ENCODE measurements around the gene DCC. TPM values are rescaled to one million over a fixed set of nuclear protein-coding genes. Genes with fewer than 3 reads are reported as not detected.

Gene DCC
- total RNA-seq, 4 donors from 2014 or later, result 0.94 TPM; not detected in 3

DNA sequence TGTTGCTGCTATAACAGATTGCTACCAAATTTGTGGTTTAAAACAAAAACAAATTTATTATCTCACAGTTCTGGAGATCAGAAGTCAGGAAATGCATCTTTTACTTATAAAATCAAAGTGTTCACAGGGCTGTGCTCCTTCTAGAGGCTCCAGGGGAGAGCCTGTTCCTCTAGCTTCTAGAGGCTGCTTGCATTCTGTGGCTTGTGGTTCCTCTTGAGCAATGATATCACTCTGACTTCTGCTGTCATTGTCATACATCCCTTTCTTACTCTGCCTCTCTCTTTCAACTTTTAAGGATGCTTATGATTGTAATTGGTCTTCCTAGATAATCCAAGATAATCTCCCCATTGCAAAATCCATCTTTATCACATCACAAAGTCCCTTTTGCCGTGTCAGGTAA is 6.1 kb upstream of the DCC start:
- Histone ChIP-seq H3K4me3 (replicated peaks in 1 of 3) (no peak overlapping the region), H3K36me3 (no peaks in the 10 kb centered on the region), H3K27me3 (no peaks in the 10 kb centered on the region), H3K27ac (no peak overlapping the region), H3K4me1 (no peaks in the 10 kb centered on the region), H3K9me3 (no peaks in the 10 kb centered on the region)
- TF ChIP-seq, protein P1, sequence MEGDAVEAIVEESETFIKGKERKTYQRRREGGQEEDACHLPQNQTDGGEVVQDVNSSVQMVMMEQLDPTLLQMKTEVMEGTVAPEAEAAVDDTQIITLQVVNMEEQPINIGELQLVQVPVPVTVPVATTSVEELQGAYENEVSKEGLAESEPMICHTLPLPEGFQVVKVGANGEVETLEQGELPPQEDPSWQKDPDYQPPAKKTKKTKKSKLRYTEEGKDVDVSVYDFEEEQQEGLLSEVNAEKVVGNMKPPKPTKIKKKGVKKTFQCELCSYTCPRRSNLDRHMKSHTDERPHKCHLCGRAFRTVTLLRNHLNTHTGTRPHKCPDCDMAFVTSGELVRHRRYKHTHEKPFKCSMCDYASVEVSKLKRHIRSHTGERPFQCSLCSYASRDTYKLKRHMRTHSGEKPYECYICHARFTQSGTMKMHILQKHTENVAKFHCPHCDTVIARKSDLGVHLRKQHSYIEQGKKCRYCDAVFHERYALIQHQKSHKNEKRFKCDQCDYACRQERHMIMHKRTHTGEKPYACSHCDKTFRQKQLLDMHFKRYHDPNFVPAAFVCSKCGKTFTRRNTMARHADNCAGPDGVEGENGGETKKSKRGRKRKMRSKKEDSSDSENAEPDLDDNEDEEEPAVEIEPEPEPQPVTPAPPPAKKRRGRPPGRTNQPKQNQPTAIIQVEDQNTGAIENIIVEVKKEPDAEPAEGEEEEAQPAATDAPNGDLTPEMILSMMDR (IDR thresholded peaks at IDR 0.05), result no peak
- TF ChIP-seq POLR2A (IDR thresholded peaks at IDR 0.05), result no peak
- DNase-seq, result no peak
- intact Hi-C loops (cut with DNase I), result no loop called here
- WGBS, 2 donors, result 74 to 78% methylated on average over 1 of the region's 1 CpG

DNA sequence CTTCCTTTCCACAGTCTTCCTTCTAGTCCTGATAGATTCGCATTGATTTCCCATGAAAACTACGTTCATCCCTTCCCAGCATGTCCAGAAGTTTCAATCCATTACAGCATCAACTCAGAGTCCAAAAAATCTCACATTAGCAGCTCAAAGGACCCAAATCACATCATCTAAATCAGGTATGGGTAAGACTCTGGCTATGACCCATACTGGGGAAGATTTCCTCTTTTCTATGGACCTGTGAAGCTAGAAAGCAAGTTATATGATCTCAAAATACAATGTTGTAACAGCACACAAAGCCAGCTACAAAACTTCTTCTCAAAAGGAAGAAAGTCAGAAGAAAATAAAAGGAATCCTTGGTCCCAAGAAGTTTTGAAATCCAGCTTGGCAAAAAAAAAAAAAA is 5.7 kb upstream of the DCC start:
- TF ChIP-seq, protein P1 (IDR thresholded peaks at IDR 0.05), result no peak
- TF ChIP-seq POLR2A (IDR thresholded peaks at IDR 0.05), result no peak
- Histone ChIP-seq H3K36me3 (no peaks in the 10 kb centered on the region), H3K4me1 (no peaks in the 10 kb centered on the region), H3K27me3 (no peaks in the 10 kb centered on the region), H3K27ac (no peak overlapping the region), H3K9me3 (no peaks in the 10 kb centered on the region), H3K4me3 (replicated peaks in 1 of 3) (no peak overlapping the region)
- no peak for DNase-seq
- intact Hi-C loops (cut with DNase I), result no loop called here
- 83 to 90% methylated on average over 2 of the region's 2 CpGs for WGBS, 2 donors

DNA sequence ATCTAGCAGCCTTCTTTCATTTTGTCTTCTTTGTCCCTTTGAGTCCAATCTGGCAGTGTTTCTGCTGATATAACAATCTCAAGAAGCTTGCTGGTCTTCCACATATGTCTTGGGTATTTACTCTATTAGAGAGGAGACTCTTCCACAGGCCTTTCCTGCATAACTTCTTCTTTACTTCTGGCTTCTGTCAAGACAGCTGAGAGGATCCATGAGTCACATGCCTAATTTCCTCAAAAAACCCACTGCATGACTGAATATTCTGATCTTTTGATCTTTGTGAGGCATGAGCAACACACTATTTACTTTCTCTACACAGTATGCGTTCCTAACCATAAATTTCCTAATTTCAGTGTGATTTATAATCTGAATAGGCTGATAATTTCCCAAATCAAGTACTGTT is 5.1 kb upstream of the DCC start:
- H3K27me3 ChIP-seq, result no peaks in the 10 kb centered on the region
- no peaks in the 10 kb centered on the region for H3K36me3 ChIP-seq
- H3K9me3 ChIP-seq, result no peaks in the 10 kb centered on the region
- 84 to 87% methylated on average over 1 of the region's 1 CpG for WGBS, 2 donors
- intact Hi-C loops (cut with DNase I), result no loop called here
- H3K4me3 ChIP-seq (replicated peaks in 1 of 3), result no peak overlapping the region
- H3K27ac ChIP-seq, result no peak overlapping the region
- TF ChIP-seq POLR2A (IDR thresholded peaks at IDR 0.05), result no peak
- TF ChIP-seq, protein P1 (IDR thresholded peaks at IDR 0.05), result no peak
- no peaks in the 10 kb centered on the region for H3K4me1 ChIP-seq
- no peak for DNase-seq

DNA sequence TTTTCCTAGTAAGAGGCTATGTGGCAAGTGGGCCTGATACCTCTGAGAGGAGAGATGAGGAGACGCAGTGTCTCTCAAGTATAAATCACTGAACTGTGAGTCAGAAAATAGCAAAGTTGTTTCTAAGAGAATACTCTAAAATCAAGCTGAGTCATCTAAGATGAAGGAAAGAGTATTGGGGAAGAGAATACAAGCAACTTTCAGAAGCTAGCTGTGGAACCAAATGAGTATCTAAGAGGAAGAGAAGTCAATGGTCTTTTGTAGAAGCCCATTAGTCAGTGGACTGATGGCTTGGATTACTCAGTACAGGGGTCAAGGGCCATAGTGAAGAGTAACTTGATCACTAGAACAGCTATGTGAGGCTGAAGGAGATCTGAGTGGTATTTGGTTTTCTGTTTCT is 2.7 kb upstream of the DCC start:
- 78 to 87% methylated on average over 1 of the region's 1 CpG for WGBS, 2 donors
- Histone ChIP-seq H3K9me3 (no peaks in the 10 kb centered on the region), H3K36me3 (no peaks in the 10 kb centered on the region), H3K4me1 (no peaks in the 10 kb centered on the region), H3K4me3 (replicated peaks in 1 of 3) (no peak overlapping the region), H3K27ac (no peak overlapping the region), H3K27me3 (no peaks in the 10 kb centered on the region)
- DNase-seq, result no peak
- TF ChIP-seq, protein P1 (IDR thresholded peaks at IDR 0.05), result no peak
- TF ChIP-seq POLR2A (IDR thresholded peaks at IDR 0.05), result no peak
- intact Hi-C loops (cut with DNase I), result no loop called here

DNA sequence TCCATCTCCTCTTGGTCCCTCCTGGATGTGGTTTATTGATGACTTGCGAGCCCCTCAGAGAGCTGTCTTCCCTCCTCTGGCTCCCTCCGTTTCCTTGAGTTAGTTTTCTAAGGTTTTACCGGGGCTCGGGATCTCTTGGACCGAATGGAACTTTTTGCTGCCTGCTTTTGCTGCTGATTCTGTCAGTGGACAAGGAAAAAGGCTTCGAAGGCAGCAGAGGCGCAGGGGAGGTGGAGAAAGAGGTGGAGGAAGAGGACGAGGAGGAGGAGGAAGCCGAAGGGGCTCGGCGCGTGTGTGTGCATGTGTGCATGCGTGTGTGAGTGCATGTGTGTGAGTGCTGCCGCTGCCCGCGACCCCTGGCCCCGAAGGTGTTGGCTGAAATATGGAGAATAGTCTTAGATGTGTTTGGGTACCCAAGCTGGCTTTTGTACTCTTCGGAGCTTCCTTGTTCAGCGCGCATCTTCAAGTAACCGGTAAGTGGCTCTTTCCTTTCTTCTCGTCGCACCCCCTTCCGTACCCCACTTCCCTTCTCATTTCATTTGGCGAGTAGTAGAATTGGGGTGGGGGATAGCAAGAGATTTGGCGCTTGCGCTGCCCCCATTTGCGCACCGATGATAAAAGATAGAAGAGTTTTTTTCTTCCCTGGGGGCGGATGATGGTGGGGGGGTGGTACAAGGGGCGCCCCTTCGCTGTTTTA is 557 bp downstream of the DCC start:
- Histone ChIP-seq H3K4me1 (no peaks in the 10 kb centered on the region), H3K4me3 (replicated peaks in 1 of 3) (no peak overlapping the region), H3K27ac (no peak overlapping the region), H3K36me3 (no peaks in the 10 kb centered on the region), H3K9me3 (no peaks in the 10 kb centered on the region), H3K27me3 (no peaks in the 10 kb centered on the region)
- no peak for DNase-seq
- intact Hi-C loops (cut with DNase I), result no loop called here
- no peak for TF ChIP-seq POLR2A (IDR thresholded peaks at IDR 0.05)
- TF ChIP-seq, protein P1 (IDR thresholded peaks at IDR 0.05), result no peak
- 1 to 4% methylated on average over 32 of the region's 32 CpGs for WGBS, 2 donors

All from thyroid gland (tissue), 4 donors.